GM18498 (cell line): Measurements from ENCODE around the gene PCBD2.
"Not testable (repeated sequence)": the region's sequence is repeated elsewhere in the genome, so short reads cannot be mapped to it uniquely, and the experiment has no call there.

Experiments used
- ATAC-seq: cut with Tn5 transposase; IDR thresholded peaks from one replicate; pipeline ENCODE4 v1.9.1; 2021; ENCODE audit warnings: mild to moderate bottlenecking, moderate library complexity; ENCODE audit not compliant: unreplicated experiment

Gene PCBD2

DNA sequence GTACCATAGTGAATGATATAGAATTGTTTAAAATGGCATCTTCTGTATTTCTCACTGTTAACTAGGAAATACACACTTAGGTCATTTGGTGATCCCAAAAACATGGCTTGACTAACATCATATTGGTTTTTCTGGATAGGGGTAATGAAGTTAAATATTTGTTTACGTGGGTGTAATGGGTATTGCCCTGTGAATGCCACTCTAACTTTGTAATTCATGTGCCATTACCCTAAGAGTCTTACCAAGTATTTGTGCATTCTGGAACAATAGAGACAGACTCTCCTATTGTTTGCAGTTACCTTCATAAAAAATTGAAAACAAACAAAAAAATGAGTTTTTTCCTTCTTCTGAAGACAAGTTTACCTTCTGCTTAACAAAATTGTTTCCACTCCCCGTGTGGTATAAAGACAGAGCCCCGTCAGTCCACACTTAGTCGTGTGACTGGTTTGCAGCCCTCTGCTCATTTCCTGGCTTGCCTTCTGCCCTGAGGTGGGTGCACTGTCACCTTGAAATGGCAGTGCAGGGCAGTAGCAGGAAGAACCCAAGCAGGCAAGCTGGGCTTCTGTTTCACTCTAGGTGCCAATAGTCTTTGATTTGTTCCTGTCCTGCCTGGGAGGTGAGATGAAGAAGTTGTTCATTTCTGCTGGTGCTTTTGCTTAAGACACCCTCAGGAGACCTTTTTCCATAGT is 53.1 kb downstream of the PCBD2 start:
- no peak for ATAC-seq

DNA sequence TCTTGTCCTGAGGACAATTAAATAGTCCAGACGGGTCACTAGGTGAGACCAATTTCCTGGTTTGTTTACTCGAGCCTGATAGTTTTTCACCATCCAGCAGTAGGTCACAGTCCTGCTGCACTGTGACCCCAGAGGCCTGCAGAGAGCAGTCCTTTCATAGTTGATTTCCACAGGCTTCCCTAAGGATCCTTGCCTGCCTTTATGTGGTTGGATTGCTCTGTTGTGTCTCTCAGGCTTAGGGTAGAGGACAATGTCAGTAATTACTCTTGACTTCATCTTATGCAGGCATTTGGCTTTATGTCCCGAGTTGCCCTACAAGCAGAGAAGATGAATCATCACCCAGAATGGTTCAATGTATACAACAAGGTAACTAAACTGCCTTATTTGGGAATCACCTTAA is 53.8 kb downstream of the PCBD2 start:
- no peak for ATAC-seq

GRCh38 chr5:134963098-134963497 is 58.2 kb downstream of the PCBD2 start:
- no peak for ATAC-seq

GRCh38 chr5:134964359-134965270 is 59.7 kb downstream of the PCBD2 start:
- no peak for ATAC-seq

- ATAC-seq = no peak
Measured at GRCh38 chr5:134965271-134965825, 60.4 kb downstream of the PCBD2 start.

GRCh38 chr5:134967607-134968006 is 62.7 kb downstream of the PCBD2 start, which contains the start of gene CATSPER3:
CATSPER3 (plus strand) TSS chr5:134967907; CDS start chr5:134967992, 85 bp downstream.
- no peak for ATAC-seq

- no peak for ATAC-seq
Measured at GRCh38 chr5:134968055-134968454, 63.1 kb downstream of the PCBD2 start.

- no peak for ATAC-seq
Measured at GRCh38 chr5:134969166-134969565, 64.2 kb downstream of the PCBD2 start.

GRCh38 chr5:134975078-134975715 is 70.3 kb downstream of the PCBD2 start:
- no peak for ATAC-seq

GRCh38 chr5:134975843-134976242 is 70.9 kb downstream of the PCBD2 start:
- no peak for ATAC-seq

DNA sequence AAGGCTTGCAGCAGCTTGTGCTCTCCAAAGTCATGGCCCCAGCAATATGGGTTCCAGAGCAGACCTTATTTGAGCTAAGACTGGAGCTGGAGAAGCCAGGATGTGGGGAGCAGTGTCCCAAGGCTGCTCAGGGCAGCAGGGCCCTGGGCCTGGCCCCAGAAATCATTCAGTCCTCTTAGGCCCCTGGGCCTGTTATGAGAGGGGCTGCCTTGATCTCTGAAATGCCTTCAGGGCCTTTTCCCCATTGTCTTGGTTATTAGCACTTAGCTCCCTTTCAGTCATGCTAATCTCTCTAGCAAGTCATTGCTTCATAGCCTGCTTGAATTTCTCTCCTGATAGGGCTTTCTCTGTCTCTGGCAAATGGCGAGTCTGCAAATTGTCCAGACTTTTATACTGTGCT is 71.9 kb downstream of the PCBD2 start:
- ATAC-seq = no peak

- ATAC-seq = no peak
Measured at GRCh38 chr5:134979416-134979815, 74.5 kb downstream of the PCBD2 start.

DNA sequence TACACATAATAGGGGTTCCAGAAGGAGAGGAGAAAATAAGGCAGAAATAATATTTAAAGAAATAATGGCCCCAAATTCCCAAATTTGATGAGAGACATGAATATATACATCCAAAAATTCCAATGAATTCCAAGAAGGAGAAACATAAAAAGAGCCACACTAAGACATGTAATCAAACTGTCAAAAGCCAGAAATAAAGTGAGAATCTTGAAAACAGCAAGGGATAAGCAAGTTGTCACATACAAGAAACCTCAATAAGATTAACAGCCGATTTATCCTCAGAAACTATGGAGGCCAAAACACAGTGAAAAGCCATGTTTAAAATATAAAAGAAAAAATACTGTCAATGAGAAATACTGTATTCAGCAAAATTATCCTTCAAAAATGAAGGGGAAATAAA is 77.3 kb downstream of the PCBD2 start:
- ATAC-seq = no peak

DNA sequence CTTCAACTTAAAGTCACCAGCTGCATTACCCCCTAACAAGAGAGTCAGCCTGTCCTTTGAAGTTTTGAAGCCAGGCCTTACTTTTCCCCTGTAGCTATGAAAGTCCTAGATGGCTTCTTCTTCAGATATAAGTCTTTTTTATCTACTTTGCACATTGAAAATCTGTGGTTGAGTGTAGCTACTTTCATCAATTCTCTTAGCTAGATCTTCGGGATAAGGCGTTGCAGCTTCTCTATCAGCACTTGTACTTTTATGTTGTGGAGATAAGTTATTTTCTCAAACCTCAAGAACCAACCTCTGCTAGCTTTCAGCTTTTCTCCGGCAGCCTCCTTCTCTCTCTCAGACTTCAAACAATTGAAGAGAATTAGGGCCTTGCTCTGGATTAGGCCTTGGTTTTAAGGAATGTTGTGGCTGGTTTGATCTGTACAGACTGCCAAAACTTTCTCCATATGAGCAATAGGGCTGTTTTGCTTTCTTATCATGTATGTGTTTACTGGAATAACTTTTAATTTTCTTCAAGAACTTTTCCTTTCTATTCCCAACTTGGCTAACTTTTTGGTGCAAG is 84.4 kb downstream of the PCBD2 start:
- no peak for ATAC-seq

- not testable (repeated sequence) for ATAC-seq
Measured at GRCh38 chr5:134990183-134990582, 85.3 kb downstream of the PCBD2 start.

- ATAC-seq = no peak
Measured at GRCh38 chr5:134992148-134992547, 87.2 kb downstream of the PCBD2 start.

GRCh38 chr5:134993161-134993560 is 88.2 kb downstream of the PCBD2 start:
- ATAC-seq = no peak

DNA sequence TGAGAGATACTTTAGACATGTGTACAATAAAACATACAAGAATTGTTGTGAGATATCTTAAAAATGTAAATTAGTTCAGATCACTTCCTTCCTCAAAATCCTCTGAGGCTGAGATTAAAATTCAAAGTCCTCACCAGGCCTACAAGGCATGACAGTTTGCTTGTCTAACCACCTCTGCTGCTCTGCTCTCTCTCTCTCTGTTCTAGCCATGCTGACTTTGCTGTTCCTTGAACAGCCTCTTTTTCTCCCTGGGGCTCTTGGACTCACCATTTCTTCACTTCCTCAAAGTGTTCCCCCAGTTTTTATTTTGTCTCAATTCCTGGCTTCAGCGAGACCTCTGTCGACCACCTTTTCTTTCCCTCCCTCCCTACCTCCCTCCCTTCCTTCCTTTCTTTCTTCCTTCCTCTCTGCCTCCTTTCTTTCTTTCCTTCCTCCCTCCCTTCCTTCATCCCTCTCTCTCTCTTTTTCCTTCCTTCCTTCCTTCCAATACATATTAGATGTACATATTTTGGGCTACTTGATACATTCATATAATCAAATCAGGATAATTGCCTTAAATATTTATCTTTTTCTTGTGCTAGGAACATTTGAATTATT is 89.7 kb downstream of the PCBD2 start:
- ATAC-seq = no peak

DNA sequence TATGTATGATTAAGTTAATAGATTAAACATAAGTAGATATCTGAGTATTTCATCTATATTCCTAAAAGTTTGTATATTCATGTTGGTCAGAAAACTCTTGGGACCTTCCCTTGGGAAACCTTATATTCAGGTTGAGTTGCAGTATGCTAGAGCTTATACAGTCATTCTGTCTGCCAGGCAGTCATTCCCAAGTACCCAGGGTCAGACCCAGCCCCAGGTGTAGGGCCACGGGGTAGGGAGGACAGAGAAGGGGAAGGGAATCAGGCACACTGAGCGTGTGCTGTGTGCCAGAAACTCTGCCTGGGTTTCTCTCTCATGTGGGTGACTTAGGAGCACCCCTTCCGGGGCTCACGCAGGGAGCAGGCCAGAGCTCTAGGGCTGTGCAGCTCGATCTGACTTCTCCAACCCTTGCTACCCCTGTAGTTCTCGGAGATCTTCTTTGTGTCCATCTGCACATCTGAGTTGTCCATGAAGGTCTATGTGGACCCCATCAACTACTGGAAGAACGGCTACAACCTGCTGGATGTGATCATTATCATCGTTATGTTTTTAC is 91.0 kb downstream of the PCBD2 start:
- ATAC-seq = no peak

DNA sequence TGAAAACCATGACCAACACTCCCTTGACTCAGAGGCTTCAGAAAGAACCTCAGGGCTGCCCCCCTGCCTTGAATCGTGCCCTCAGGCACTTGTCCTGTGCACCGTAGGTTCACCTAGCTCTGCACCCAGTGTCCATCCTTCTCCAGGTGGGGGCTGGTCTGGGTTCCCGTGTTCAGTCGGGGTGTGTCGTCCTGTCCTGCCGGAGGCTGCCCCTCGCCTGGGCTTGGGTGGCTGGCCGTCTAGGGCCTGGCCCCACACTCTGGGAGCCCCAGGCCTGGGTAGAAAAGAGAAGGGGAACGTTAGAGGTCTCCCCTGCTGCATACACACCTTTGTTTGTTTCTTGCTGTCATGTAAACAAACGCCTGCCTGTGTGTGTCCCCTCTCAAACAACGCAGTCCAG is 92.1 kb downstream of the PCBD2 start:
- ATAC-seq = no peak
